Astrocyte of the cerebellum (primary cell): ENCODE data around the gene CTTNBP2NL.
"Not testable (repeated sequence)": the region's sequence is repeated elsewhere in the genome, so short reads cannot be mapped to it uniquely, and the experiment has no call there.

Experiments
- DNase-seq: peaks from one replicate; pipeline ENCODE4 v3.0.0-alpha.2; 2011; ENCODE audit warnings: low read depth
- H3K4me3 ChIP-seq: 2 replicates; pipeline ENCODE4 v1.5.1; 2011; ENCODE audit warnings: mild to moderate bottlenecking, low read depth, low read length, moderate library complexity
- CTCF ChIP-seq: IDR thresholded peaks from 2 replicates; pipeline ENCODE4 v1.5.1; 2012; ENCODE audit warnings: low read length, low read depth, moderate library complexity, mild to moderate bottlenecking; ENCODE audit errors: missing control alignments
- in situ Hi-C: cut with HindIII; loops from 2 replicates; pipeline ENCODE4 v1.10.0; 2017; ENCODE audit warnings: low sequenced_read_pairs

CTTNBP2NL gene

GRCh38 chr1:112470966-112471365 is 75.0 kb downstream of the CTTNBP2NL start:
- no peak overlapping the region for H3K4me3 ChIP-seq
- no peak for TF ChIP-seq CTCF
- in situ Hi-C loops: no loop called here
- DNase-seq: no peak

- in situ Hi-C loops: no loop called here
- TF ChIP-seq CTCF: no peak
- no peak overlapping the region for H3K4me3 ChIP-seq
- DNase-seq: no peak
These were observed 76.1 kb downstream of the CTTNBP2NL start for GRCh38 chr1:112472142-112472541.

- no peak overlapping the region for H3K4me3 ChIP-seq
- TF ChIP-seq CTCF: no peak
- no peak for DNase-seq
- in situ Hi-C loops: loop anchor here (5.0 kb wide), 1 partner anchor 95 kb away; no protein-coding TSS in a partner anchor
These were observed 81.5 kb downstream of the CTTNBP2NL start for GRCh38 chr1:112477550-112477949.

GRCh38 chr1:112478314-112478713 is 82.3 kb downstream of the CTTNBP2NL start:
- in situ Hi-C loops: loop anchor here (5.0 kb wide), 1 partner anchor 96 kb away; no protein-coding TSS in a partner anchor
- no peak for TF ChIP-seq CTCF
- no peak overlapping the region for H3K4me3 ChIP-seq
- DNase-seq: no peak

GRCh38 chr1:112486063-112486462 is 90.0 kb downstream of the CTTNBP2NL start:
- H3K4me3 ChIP-seq, in situ Hi-C loops, DNase-seq: not testable (repeated sequence)

- H3K4me3 ChIP-seq, DNase-seq, in situ Hi-C loops: not testable (repeated sequence)
These were observed 91.7 kb downstream of the CTTNBP2NL start for GRCh38 chr1:112487686-112488085.

- in situ Hi-C loops: no loop called here
- no peak for DNase-seq
- no peak for TF ChIP-seq CTCF
- no peak overlapping the region for H3K4me3 ChIP-seq
These were observed 92.1 kb downstream of the CTTNBP2NL start for GRCh38 chr1:112488141-112488540.

GRCh38 chr1:112492076-112492475 is 96.1 kb downstream of the CTTNBP2NL start:
- in situ Hi-C loops: no loop called here
- no peak for TF ChIP-seq CTCF
- no peak overlapping the region for H3K4me3 ChIP-seq
- no peak for DNase-seq
